ENCODE measurements around the gene KDM7A.

DNA sequence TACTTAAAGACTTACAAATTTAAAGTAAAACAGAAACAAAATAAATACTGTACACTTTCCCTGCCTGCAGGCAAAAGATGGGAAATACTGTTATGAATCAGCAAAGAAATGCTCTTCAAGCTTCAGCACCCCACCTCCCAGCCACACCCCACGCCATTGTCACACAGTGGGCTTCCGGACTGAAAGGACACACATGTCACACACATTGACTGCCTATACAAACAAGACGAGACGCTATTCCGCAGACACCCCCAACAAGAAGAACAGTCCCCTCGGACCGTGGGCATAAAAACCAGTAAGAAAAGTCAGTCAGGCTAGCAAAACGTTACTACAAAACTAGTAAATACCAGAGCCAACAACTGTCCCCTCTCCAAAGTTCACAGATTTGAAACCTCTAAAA lies 91.8 kb downstream of the KDM7A start:
- TF ChIP-seq, protein P1, sequence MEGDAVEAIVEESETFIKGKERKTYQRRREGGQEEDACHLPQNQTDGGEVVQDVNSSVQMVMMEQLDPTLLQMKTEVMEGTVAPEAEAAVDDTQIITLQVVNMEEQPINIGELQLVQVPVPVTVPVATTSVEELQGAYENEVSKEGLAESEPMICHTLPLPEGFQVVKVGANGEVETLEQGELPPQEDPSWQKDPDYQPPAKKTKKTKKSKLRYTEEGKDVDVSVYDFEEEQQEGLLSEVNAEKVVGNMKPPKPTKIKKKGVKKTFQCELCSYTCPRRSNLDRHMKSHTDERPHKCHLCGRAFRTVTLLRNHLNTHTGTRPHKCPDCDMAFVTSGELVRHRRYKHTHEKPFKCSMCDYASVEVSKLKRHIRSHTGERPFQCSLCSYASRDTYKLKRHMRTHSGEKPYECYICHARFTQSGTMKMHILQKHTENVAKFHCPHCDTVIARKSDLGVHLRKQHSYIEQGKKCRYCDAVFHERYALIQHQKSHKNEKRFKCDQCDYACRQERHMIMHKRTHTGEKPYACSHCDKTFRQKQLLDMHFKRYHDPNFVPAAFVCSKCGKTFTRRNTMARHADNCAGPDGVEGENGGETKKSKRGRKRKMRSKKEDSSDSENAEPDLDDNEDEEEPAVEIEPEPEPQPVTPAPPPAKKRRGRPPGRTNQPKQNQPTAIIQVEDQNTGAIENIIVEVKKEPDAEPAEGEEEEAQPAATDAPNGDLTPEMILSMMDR (conservative IDR thresholded peaks at IDR 0.05; ENCODE audit: low read length) = no peak
- TF ChIP-seq EZH2phosphoT487 (IDR thresholded peaks at IDR 0.05; ENCODE audit: borderline replicate concordance, low read depth, low read length) = no peak

Measured in OCI-LY7 (cell line).